Non-pigmented ciliary epithelial cell (primary cell): ENCODE data around the gene LHFPL2.
"Not testable (repeated sequence)": the region's sequence is repeated elsewhere in the genome, so short reads cannot be mapped to it uniquely, and the experiment has no call there.

Experiments used
- DNase-seq: peaks from one replicate; pipeline ENCODE4 v3.0.0-alpha.2; 2010; ENCODE audit warnings: low read depth

Gene LHFPL2

GRCh38 chr5:78648359-78649210 lies at the start of gene LHFPL2:
LHFPL2 (minus strand) TSS chr5:78648772; CDS start chr5:78510213, 138,559 bp downstream.
- DNase-seq: no peak

- DNase-seq: no peak
These were observed 48.1 kb upstream of the LHFPL2 start for GRCh38 chr5:78696637-78697036.

- not testable (repeated sequence) for DNase-seq
These were observed 47.5 kb upstream of the LHFPL2 start for GRCh38 chr5:78696052-78696451.

GRCh38 chr5:78693339-78693738 lies 44.8 kb upstream of the LHFPL2 start:
- DNase-seq: no peak

GRCh38 chr5:78691084-78691960 lies 42.8 kb upstream of the LHFPL2 start:
- DNase-seq: no peak

GRCh38 chr5:78690253-78690972 lies 41.8 kb upstream of the LHFPL2 start:
- no peak for DNase-seq

- DNase-seq: no peak
These were observed 41.1 kb upstream of the LHFPL2 start for GRCh38 chr5:78689540-78690252.

GRCh38 chr5:78687514-78687913 lies 38.9 kb upstream of the LHFPL2 start:
- DNase-seq: not testable (repeated sequence)

GRCh38 chr5:78683905-78684304 lies 35.3 kb upstream of the LHFPL2 start:
- not testable (repeated sequence) for DNase-seq

- DNase-seq: no peak
These were observed 31.3 kb upstream of the LHFPL2 start for GRCh38 chr5:78679905-78680304.

GRCh38 chr5:78677777-78678668 lies 29.5 kb upstream of the LHFPL2 start:
- DNase-seq: peak; percentile 95

- DNase-seq: no peak
These were observed 27.6 kb upstream of the LHFPL2 start for GRCh38 chr5:78675956-78676730.

- DNase-seq: not testable (repeated sequence)
These were observed 25.3 kb upstream of the LHFPL2 start for GRCh38 chr5:78673827-78674226.

- no peak for DNase-seq
These were observed 23.6 kb upstream of the LHFPL2 start for GRCh38 chr5:78672154-78672553.

GRCh38 chr5:78671609-78672008 lies 23.0 kb upstream of the LHFPL2 start:
- DNase-seq: no peak

- no peak for DNase-seq
These were observed 22.2 kb upstream of the LHFPL2 start for GRCh38 chr5:78670701-78671269.

GRCh38 chr5:78669331-78669730 lies 20.8 kb upstream of the LHFPL2 start:
- no peak for DNase-seq

- no peak for DNase-seq
These were observed 19.0 kb upstream of the LHFPL2 start for GRCh38 chr5:78667461-78668103.

GRCh38 chr5:78666975-78667374 lies 18.4 kb upstream of the LHFPL2 start:
- DNase-seq: not testable (repeated sequence)
